Measurements from ENCODE around the gene TOR2A.
A peak's percentile ranks its signal among the peaks of the same experiment; 100 is the strongest.

The TOR2A gene

GRCh38 chr9:127715470-127716337 is 19.4 kb downstream of the TOR2A start, which contains the start of the genes PTRH1 and TTC16:
Gene PTRH1 (minus strand): TSS chr9:127715663. CDS start chr9:127715639, 24 bp downstream.
Gene TTC16 (plus strand): TSS chr9:127716079. CDS start chr9:127716146, 67 bp downstream.
- peak; percentile 77 for DNase-seq

DNA sequence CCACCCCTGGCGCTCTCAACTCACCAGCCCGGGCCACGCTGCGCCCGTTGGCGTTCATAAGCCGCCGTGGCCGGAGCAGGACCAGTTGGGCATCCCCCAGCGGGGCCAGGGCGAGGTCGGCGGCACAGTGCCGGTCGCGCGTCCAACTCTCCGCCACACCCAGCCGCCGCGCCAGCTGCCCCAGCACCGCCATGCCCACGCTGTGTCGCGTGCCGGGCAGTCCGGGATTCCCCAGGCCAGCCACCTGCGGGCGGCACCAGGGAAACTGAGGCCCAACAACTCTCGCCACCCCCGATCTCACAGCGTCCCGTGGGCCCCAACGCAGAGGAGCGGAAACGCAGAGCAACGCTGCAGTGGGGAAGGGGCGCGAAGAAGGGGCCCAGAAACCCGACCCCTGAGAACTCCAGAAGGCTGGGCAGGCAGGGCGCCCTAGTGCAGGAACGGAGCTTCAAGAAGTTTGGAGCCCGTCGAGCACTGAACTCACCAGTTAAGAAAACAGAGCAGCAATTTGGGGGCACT is 20.1 kb downstream of the TOR2A start:
- no peak for DNase-seq

DNA sequence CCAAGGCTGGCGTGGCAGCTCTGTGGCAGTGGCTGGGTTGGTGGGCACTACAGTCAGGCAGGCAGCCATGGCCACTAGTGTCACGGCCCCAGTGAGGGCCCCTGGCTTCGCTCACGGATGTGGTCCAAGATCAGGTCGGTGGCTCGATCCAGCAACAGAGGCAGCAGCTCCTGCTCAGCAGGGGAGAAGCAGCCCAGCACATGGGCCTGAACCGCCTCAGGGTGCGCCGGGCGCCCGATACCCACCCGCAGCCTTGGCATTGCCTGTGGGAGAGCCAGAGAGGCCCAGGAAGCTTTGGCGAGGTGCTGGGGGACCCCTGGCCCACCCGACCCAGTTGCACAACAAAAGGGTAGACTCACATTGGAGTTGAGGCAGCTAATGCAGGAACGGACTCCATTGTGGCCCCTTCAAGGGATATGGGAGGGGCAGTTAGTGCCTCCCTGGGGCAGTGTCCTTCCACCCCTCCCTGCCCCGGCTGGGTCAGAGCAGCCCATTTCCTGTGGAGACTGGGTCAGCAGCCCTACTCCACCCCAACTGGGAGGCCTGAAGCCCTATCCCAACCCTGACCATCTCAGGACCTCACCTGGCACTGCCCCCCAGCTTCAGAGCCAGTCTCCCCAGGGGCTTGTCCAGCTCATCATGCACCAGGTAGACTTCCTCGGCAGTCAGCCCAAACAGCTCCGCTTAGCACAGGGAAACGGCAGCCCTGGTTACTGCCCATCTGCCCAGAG is 20.9 kb downstream of the TOR2A start:
- no peak for DNase-seq

DNA sequence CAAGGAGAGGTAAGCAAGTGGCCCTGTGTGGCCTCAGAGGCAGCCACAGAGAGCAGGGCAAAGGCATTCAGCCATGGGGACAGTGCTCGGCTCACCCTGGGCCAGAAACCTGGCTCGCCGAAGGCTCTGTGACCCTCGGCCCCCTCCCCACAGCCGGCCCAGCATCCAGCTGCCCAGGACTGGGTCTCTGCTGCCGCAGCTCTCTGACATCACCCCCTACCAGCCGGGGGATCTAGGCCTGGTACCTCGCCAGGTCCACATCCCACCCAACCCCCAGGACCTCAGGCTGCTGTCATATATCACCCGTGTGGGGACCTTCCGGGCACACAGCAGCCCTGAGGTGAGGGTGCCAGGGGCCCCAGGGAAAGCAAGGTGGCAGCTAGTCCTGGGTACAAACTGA is 22.2 kb downstream of the TOR2A start:
- no peak for DNase-seq

- no peak for DNase-seq
Measured at GRCh38 chr9:127712371-127712770, 22.7 kb downstream of the TOR2A start.

- DNase-seq = no peak
Measured at GRCh38 chr9:127711831-127712274, 23.2 kb downstream of the TOR2A start.

DNA sequence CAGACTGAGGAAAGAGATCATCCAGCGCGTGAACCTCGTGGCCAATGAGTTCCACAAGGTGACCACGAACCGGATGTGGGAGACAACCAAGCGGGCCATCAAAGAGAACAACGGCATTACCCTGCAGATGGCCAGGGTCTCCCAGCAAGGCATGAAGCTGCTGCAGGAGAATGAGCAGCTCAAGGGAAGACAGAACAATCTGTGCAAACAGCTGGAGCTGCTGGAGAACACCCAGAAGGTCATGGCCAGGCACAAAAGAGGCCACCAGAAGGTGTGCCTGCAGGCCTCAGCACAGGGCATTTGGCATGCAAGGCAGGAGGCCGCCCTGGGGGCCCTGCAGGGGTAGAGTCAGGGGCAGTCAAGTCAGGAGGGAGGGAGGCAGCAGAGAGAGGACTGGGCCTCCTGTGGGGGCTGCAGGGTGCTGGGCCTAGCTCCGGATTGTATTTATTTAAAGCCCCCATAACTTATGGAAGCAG is 23.8 kb downstream of the TOR2A start:
- peak; percentile 40 for DNase-seq

DNA sequence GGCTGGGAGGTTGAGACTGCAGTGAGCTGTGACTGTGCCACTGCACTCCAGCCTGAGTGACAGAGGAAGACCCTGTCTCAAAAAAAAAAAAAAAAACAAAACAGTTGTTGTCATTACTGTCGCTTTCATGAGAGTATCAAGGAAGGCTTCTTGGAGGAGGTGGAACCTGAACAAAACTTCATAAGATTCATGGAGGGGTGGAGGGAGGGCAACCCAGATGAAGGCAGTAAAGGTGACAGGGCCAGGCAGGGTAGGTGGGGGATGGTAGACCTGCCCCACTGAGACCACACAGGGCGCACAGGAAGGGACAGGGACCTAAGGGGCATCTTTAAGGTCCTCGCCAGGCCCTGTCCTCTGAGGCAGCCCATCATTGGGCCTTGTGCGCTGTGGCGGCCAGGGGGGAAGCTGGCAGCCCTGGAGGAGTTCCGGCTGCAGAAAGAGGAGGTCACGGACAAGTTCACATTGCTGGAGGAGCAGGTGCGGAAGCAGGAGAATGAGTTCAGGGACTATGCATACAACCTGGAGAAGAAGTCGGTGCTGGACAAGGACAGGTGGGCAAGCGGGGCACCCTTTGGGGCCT is 24.8 kb downstream of the TOR2A start:
- no peak for DNase-seq

DNA sequence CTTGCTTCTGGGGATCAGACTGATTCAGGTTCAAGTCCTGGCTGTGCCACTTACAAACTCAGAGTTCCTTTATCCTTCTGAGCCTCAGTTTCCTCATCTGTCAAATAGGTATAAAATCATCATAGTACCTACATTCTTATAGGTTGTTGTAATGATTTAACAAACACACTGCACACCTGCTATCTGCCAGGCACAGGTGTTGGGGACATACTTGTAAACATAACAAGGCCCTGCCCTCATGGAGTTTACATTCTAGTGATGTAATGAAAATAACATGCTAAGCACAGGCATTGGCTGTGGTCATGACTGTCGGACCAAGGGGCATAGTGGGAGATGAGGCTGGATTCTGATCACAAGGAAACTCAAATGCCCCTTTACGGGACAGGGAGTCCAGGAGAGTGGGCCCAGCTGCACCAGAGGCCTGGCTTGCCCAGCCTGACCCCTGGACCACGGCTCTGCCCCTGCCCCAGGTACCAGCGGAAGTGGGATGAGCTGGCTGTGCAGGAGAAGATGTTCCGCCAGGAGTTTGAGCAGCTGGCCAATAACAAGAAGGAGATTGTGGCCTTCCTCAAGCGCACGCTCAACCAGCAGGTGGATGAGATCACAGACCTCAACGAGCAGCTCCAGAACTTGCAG is 26.0 kb downstream of the TOR2A start:
- DNase-seq = no peak

DNA sequence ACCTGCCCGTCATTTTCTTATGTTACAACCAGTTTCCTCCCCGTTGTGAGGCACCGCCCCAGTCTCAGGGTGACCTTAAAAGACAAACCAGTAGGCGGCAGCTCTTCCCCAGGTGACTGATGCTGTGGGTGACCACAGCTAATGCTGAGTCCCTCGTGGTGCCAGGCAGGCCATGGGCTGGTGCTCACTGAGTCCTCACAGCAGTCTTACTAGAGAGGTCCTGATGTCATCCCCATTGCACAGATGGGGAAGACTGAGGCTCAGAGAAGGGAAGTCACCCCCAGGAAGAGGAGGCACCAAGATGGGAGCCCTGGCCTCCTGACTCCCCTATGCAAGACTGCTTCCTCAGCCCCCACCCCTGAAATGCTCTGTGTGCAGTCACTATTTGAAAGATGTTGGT is 27.3 kb downstream of the TOR2A start:
- DNase-seq = no peak

GRCh38 chr9:127706836-127707241 is 28.3 kb downstream of the TOR2A start, which contains the start of gene CFAP157:
Gene CFAP157 (plus strand): TSS chr9:127706988. CDS start chr9:127707032, 44 bp downstream.
- no peak for DNase-seq

DNA sequence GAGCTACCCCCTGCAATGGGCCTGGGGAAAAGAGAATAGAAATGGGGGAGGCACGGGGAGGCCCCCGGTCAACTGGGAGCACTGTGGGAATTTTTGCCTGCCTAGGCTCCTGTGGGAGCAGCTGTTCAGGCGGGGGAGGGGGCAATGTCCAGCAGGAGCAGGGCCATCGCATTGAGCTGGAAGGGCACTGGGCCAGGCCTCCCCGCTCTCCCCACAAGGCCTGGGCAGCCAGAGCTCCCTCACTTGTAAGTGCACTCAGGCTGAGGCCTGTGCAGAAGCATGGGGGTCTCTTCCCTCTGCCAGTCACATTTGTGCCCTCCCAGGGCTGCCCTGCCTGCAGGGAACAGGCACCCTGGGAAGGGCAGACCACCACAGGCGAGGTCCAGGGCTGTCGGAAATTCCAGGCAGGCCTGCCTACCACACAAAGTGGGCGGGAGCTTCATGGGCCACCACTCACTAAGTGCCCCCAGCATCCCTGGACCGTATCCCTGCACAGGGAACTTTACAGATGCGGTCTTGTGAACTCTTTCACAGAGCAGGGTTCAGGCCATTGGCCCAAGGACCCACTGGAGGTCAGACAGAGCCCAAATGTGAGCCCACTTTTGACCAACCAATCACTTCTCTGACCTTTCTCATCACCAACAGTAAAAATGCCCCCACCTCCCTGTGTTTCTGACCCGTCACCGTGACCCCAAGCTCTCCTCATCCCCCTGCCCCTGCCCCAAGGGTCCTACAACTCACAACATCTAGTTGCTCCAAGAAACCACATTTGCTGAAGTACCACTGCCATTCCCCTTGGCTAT is 29.3 kb downstream of the TOR2A start:
- DNase-seq = no peak

- no peak for DNase-seq
Measured at GRCh38 chr9:127703289-127703946, 31.7 kb downstream of the TOR2A start.

DNA sequence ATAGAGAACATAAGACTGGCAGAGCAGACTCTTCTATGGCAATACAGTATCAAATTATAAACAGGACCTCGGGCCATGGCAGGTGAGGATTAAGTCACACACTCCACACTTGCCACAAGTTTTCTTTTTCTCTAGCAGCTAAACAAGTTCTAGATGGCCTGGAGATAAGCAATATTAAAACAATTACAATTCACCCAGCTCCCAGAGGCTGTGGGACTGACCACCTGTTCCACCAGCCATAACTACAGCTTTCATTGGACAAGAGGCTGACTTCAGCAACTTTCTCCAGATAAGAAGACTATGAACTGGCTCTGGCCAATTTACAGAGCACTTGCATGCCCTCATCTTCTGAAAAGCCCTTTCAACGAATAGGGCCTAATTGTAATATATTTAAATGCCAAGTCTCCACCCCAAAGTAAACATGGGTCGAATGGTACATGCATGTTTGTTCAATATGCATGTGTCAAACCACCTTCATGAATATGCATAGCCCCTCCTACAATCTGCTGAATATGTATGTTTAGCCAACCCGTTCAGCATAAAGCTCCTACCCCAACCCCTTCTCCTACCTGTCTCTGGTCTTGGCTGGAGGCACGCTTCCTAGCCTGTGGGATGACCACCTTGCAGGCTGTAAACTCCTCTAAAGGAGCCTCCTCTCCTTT is 34.4 kb downstream of the TOR2A start:
- DNase-seq = no peak

DNA sequence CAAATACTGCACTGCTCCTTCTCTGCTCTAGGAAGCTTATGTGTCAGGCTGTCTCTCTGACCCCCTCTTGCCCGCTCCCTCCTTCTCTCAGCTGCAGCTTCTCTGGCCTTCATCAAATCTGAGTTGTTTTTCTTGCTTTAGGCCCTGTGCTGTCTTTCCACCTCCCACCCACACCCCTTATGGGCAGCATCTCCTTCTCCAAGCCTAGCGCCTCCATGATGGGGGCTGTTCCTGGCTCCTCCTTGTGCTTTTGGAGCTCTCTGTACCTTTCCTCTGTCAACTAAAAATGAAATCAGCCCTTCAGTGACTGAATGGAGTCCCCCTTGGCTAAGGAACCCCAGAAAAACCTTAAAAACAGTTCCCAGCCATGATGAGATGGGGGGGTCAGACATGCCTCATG is 35.0 kb downstream of the TOR2A start:
- DNase-seq = no peak

DNA sequence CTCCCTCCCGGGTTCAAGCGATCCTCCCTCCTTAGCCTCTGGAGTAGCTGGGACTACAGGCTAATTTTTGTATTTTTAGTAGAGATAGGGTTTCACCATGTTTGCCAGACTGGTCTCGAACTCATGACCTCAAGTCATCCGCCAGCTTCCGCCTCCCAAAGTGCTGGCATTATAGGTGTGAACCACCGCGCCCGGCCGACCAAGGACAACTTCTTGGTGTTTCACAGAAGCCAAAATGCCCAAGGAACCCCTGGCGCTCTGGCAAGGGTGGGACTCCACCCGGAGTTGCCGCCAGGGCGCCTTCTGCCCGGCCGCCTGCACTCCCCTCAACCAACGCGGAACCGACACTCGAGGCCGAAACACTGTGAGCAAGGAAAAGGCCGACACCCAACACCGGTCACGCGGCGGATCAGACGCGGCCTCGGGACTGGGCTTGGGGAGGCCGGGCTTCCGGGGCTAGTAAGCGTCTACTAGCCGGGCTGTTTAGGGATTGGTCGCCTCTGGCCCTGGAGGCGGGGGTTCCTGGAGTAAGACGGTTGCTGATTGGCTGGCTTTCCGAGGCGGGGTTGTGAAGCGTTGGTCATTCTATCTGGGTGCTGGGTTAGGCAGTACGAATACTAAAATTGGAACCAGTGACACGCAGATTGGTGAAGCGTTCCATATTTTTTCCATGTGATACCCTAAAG is 36.0 kb downstream of the TOR2A start:
- DNase-seq = no peak

GRCh38 chr9:127698386-127698785 is 36.7 kb downstream of the TOR2A start:
- DNase-seq = no peak

GRCh38 chr9:127697575-127697974 is 37.5 kb downstream of the TOR2A start:
- no peak for DNase-seq

DNA sequence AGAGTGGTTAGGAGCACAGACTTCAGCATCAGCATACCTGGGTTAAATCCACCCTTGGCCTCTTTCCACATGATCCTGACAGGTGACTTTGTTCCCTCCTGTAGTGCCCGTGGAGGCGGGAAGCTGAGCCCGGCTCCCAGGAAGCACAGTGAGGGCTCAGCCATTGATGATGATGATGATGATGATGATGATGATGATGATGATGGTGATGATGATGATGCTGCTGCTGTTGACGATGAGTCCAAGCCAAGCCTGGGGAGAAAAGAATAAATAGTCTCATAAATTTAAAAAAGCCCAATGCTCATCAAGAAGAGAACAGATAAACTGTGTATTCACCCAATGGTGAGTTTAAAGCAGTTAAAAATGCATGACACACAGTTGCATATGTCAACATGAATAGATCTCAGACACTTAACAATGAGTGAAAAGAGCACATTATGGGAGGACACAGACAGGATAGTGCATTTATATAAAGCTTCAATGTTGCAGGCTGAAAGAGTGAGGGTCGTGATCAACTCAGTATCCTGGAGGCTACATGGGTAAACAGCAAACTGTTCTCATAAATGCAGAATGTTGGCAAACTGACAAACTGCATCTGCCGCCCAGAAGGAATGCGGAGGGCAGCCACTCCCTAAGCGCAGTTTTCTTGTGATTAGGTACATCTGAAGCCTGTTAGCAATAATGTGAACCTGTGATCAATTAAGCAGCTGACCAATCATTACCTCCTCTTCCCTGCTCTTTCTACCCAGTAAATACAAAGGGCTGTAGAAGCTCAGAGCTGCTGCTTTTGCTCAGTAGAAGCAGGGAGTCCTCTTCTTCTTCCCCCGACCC is 40.0 kb downstream of the TOR2A start:
- no peak for DNase-seq
